ENCODE measurements around the gene ACOT11. TPM values are rescaled to one million over a fixed set of nuclear protein-coding genes. Genes with fewer than 3 reads are reported as not detected.

The ACOT11 gene
- total RNA-seq, 1 donor from 2014 or later = 1.7 TPM

GRCh38 chr1:54645806-54646676 is 98.0 kb downstream of the ACOT11 start:
- Mint-ChIP-seq H3K27ac (no peak overlapping the region), H3K36me3 (ENCODE audit: insufficient read depth) (peaks cover 3% of the 10 kb centered on the region), H3K4me3 (ENCODE audit: low read depth) (no peak overlapping the region), H3K4me1 (ENCODE audit: low read depth) (peaks cover 25% of the 10 kb centered on the region), H3K27me3 (no peaks in the 10 kb centered on the region), H3K9me3 (ENCODE audit: low read depth) (peaks cover 6% of the 10 kb centered on the region)
- TF ChIP-seq, protein P1, sequence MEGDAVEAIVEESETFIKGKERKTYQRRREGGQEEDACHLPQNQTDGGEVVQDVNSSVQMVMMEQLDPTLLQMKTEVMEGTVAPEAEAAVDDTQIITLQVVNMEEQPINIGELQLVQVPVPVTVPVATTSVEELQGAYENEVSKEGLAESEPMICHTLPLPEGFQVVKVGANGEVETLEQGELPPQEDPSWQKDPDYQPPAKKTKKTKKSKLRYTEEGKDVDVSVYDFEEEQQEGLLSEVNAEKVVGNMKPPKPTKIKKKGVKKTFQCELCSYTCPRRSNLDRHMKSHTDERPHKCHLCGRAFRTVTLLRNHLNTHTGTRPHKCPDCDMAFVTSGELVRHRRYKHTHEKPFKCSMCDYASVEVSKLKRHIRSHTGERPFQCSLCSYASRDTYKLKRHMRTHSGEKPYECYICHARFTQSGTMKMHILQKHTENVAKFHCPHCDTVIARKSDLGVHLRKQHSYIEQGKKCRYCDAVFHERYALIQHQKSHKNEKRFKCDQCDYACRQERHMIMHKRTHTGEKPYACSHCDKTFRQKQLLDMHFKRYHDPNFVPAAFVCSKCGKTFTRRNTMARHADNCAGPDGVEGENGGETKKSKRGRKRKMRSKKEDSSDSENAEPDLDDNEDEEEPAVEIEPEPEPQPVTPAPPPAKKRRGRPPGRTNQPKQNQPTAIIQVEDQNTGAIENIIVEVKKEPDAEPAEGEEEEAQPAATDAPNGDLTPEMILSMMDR (IDR thresholded peaks at IDR 0.05; ENCODE audit: unreplicated experiment) = no peak
- DNase-seq (ENCODE audit: low spot score, unreplicated experiment) = no peak

DNA sequence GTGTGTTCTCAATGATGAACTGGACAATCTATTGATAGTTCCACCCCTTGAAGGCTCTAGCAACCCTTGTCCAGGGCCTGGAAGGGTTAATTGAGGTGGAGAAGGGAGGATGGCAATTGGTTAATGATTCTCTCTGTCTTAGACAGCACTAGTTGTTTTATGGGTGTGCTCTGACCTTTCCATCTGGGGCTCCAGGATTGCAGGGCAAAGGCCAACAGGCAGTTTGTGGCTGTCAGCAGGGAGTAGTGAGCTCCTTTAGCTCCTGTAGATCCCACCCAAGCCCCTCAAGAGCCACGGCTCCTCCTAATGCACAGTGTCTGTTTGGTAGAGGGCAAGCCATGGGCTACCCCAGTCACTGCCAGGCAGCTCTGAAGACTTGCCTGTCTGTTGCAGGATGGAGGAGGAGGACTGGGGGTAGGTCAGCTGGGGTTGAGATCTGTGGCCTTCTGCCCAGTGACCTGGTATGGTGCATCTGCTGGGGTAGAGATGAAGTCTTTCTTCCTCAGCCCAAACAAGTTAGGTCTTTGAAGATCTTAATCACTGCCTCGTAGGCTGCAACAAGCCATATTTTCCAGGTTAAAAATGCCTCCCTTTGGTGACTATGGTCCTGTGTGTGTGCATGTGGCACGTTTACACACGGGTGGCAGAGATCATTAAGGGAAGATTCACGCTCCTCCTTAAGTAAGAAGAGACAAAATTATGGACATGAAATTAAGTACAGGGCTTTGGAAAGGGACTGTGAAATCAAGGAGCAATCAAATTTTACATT is 101.3 kb downstream of the ACOT11 start:
- TF ChIP-seq, protein P1 (IDR thresholded peaks at IDR 0.05; ENCODE audit: unreplicated experiment) = no peak
- Mint-ChIP-seq H3K9me3 (ENCODE audit: low read depth) (no peaks in the 10 kb centered on the region), H3K4me3 (ENCODE audit: low read depth) (no peak overlapping the region), H3K27me3 (no peaks in the 10 kb centered on the region), H3K27ac (no peak overlapping the region), H3K4me1 (ENCODE audit: low read depth) (peaks cover 31% of the 10 kb centered on the region), H3K36me3 (ENCODE audit: insufficient read depth) (no peaks in the 10 kb centered on the region)
- DNase-seq (ENCODE audit: low spot score, unreplicated experiment) = no peak

DNA sequence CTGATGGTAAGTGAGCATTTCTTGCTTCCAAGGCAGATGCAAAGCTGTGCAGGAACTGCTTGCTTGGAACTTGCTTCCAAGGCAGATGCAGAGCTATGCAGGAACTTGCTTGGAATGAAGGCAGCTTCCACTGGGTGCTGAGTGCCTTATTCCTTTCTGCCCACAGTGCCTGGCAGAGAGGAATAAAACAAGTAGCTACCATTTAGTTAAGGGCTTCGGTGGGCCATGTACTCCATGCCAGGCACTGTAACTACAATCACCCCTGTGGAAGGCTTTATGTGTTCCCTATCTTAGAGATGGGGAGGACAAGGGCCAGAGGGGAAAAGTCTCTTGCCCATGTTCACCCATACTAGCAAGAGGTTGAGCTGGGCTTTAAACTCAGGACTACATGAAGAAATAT is 101.9 kb downstream of the ACOT11 start:
- Mint-ChIP-seq H3K27ac (no peak overlapping the region), H3K4me3 (ENCODE audit: low read depth) (no peak overlapping the region), H3K4me1 (ENCODE audit: low read depth) (peaks cover 31% of the 10 kb centered on the region), H3K9me3 (ENCODE audit: low read depth) (no peaks in the 10 kb centered on the region), H3K36me3 (ENCODE audit: insufficient read depth) (no peaks in the 10 kb centered on the region), H3K27me3 (no peaks in the 10 kb centered on the region)
- TF ChIP-seq, protein P1 (IDR thresholded peaks at IDR 0.05; ENCODE audit: unreplicated experiment) = no peak
- no peak for DNase-seq (ENCODE audit: low spot score, unreplicated experiment)

- TF ChIP-seq, protein P1 (IDR thresholded peaks at IDR 0.05; ENCODE audit: unreplicated experiment) = no peak
- no peak overlapping the region for H3K27ac Mint-ChIP-seq
- H3K4me3 Mint-ChIP-seq (ENCODE audit: low read depth) = no peak overlapping the region
- H3K4me1 Mint-ChIP-seq (ENCODE audit: low read depth) = peaks cover 31% of the 10 kb centered on the region
- no peak for DNase-seq (ENCODE audit: low spot score, unreplicated experiment)
- no peaks in the 10 kb centered on the region for H3K27me3 Mint-ChIP-seq
- no peaks in the 10 kb centered on the region for H3K36me3 Mint-ChIP-seq (ENCODE audit: insufficient read depth)
- H3K9me3 Mint-ChIP-seq (ENCODE audit: low read depth) = no peaks in the 10 kb centered on the region
These were observed 102.4 kb downstream of the ACOT11 start for GRCh38 chr1:54650417-54650816.

DNA sequence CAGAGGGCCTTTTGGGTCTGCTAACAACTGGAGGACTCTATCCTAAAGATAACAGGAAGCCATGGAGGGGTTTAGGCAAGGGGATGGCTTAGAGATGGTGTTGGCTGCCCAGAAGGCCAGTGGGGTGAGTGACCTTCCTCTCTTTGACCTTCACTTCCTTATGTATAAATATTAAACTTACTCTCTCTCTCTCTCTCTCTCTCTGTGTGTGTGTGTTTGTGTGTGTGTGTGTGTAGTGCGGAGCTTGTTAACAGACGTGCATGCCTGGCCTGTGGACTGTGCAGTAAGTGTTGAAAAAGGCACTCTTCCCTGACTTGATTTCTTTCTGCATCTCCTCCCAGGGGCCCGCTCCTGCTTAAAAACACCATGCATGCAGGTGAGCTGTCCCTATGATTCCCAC is 103.6 kb downstream of the ACOT11 start:
- no peak overlapping the region for H3K4me3 Mint-ChIP-seq (ENCODE audit: low read depth)
- no peak overlapping the region for H3K27ac Mint-ChIP-seq
- no peaks in the 10 kb centered on the region for H3K36me3 Mint-ChIP-seq (ENCODE audit: insufficient read depth)
- TF ChIP-seq, protein P1 (IDR thresholded peaks at IDR 0.05; ENCODE audit: unreplicated experiment) = no peak
- H3K9me3 Mint-ChIP-seq (ENCODE audit: low read depth) = no peaks in the 10 kb centered on the region
- DNase-seq (ENCODE audit: low spot score, unreplicated experiment) = no peak
- H3K27me3 Mint-ChIP-seq = no peaks in the 10 kb centered on the region
- H3K4me1 Mint-ChIP-seq (ENCODE audit: low read depth) = peaks cover 31% of the 10 kb centered on the region

Data from progenitor cell of endocrine pancreas (in vitro differentiated cells).